PC-9 (cell line): Measurements from ENCODE around the gene ZMIZ1.

Experiments
- CTCF ChIP-seq: fragments of 200-600 bp; sonication (generic); conservative IDR thresholded peaks from 2 replicates; pipeline ENCODE4 v1.6.1; 2017; ENCODE audit warnings: mixed run types, antibody characterized with exemption, mild to moderate bottlenecking, moderate library complexity
- EZH2 ChIP-seq: fragments of 200-600 bp; sonication (generic); IDR thresholded peaks from 2 replicates; pipeline ENCODE4 v1.8.0; 2017; ENCODE audit warnings: antibody characterized with exemption, low read depth

DNA sequence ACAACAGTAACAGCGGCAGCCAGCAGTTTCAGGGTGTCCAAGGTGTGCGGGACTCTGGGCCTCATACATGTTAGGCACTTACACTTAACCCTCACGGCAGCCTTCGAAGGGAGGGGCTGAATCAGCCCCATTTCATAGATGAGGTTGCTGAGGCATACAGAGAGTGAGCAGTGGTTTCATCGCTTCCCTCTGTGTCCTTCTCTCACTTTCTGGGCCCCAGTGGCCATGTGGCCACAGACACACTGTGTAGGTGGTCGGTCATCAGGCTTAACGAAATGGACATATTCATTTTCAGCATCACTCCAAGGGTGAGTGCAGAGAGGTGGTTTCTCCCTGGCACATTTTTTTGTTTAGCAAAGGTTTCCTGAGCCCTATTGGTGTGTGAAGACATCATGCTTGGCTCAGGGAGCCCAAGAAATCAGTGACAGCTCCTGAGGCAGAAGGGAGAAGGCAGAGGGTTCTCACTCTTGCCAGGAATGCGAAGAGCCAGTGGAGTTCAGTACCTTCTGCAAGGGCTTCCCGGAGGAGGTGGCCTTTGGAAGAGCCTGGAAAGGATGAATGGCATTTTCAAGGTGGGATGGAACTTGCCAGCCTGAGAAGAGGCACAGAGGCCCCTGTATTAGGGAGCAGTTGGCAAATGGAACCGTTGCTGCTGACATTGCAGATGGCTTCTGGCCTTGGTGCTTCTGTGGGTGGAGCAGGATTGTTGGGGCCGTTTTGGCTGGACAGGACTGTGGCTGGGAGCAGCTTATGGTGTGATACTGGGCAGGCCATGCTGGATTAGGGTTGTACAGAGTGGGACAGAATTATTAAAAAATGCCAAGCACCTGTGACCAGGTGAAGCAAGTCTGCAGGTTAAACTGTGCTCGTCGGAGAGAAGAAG lies 216.8 kb downstream of the ZMIZ1 start:
- no peak for TF ChIP-seq CTCF
- TF ChIP-seq EZH2 = no peak
